OCI-LY3 (cell line): ENCODE results near the gene PDE6H.

ENCODE experiments used
- H2AFZ ChIP-seq: fragments of 200-600, 300-600 bp; shearing (Covaris generic); 2 replicates; pipeline ENCODE4 v1.6.0; 2014; ENCODE audit warnings: antibody characterized with exemption, low read depth, low read length
- H3K27ac ChIP-seq: fragments of 200-600, 300-600 bp; sonication (generic); 2 replicates; pipeline ENCODE4 v1.5.1; 2014; ENCODE audit warnings: mild to moderate bottlenecking, low read length, moderate library complexity, mixed read lengths
- H3K27me3 ChIP-seq: fragments of 200-600, 300-600 bp; sonication (generic); 2 replicates; pipeline ENCODE4 v1.6.1; 2014; ENCODE audit warnings: low read depth, low read length, mixed read lengths
- H3K36me3 ChIP-seq: fragments of 200-600, 300-600 bp; sonication (generic); replicated peaks from 2 replicates; pipeline ENCODE3; 2014; ENCODE audit warnings: low read depth, low read length, mixed read lengths
- H3K4me1 ChIP-seq: fragments of 300-600, 200-600 bp; sonication (generic); 2 replicates; pipeline ENCODE4 v1.6.1; 2014; ENCODE audit warnings: low read length, mixed read lengths
- H3K4me2 ChIP-seq: fragments of 200-600, 300-600 bp; sonication (generic); 2 replicates; pipeline ENCODE4 v1.6.1; 2014; ENCODE audit warnings: low read length, mixed read lengths
- H3K4me3 ChIP-seq: fragments of 300-600, 200-600 bp; sonication (generic); 2 replicates; pipeline ENCODE4 v1.5.1; 2014; ENCODE audit warnings: antibody characterized with exemption, mild to moderate bottlenecking, low read length, moderate library complexity
- H3K79me2 ChIP-seq: fragments of 300-600, 200-600 bp; shearing (Covaris generic); 2 replicates; pipeline ENCODE4 v1.6.1; 2014; ENCODE audit warnings: mild to moderate bottlenecking, low read length, mixed read lengths
- H3K9ac ChIP-seq: fragments of 300-600, 200-600 bp; shearing (Covaris generic); 2 replicates; pipeline ENCODE4 v1.6.0; 2014; ENCODE audit warnings: mild to moderate bottlenecking, low read length, moderate library complexity
- H3K9me3 ChIP-seq: fragments of 200-600, 300-600 bp; shearing (Covaris generic); 2 replicates; pipeline ENCODE4 v1.6.1; 2014; ENCODE audit warnings: low read length, mixed read lengths; ENCODE audit not compliant: insufficient read depth
- H4K20me1 ChIP-seq: fragments of 200-600, 300-600 bp; sonication (generic); 2 replicates; pipeline ENCODE4 v1.6.1; 2016; ENCODE audit warnings: low read length, mixed read lengths; ENCODE audit not compliant: insufficient read depth
- EZH2phosphoT487 ChIP-seq: fragments of 200-600 bp; shearing (Covaris generic); IDR thresholded peaks from 2 replicates; pipeline ENCODE4 v1.6.1; 2018; ENCODE audit warnings: antibody characterized with exemption, mixed run types, low read depth
- TF ChIP-seq, protein P1 (sequence below): fragments of 200-600, 300-600 bp; sonication (generic); IDR thresholded peaks from 2 replicates; pipeline ENCODE4 v1.5.1; 2014; ENCODE audit warnings: antibody characterized with exemption, low read length, low read depth

Gene PDE6H

DNA sequence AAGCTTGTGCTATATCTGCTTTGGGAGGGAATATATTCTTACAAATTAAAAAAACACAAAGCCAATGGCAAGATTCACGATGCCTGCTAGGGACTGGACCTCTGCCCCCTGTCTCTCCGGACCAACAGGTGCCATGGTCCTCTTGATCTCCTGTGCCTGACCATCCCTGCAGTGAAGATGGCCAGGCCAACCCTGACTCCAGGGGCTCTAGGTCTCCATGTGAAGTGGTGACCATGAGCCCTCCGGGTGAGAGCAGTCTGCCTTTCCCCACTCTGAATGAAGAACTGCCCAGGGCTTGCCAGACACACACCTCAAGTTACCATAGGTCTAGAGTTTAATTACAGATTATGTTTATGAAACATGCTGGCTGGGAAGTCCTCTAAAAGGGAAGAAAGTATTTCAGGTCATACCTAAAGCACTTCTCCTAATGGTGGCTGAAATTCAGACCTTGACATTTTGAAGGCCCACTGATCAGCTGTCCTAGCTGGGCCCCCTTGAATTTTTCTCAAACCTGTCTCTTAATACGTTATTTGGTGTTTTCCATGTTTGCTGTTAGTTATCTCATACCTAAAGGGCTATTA lies 12.8 kb upstream of the PDE6H start:
- Histone ChIP-seq H3K4me1 (peaks cover 65% of the 10 kb centered on the region), H3K9ac (peak overlapping the region; percentile 93), H3K79me2 (peaks cover 55% of the 10 kb centered on the region)

DNA sequence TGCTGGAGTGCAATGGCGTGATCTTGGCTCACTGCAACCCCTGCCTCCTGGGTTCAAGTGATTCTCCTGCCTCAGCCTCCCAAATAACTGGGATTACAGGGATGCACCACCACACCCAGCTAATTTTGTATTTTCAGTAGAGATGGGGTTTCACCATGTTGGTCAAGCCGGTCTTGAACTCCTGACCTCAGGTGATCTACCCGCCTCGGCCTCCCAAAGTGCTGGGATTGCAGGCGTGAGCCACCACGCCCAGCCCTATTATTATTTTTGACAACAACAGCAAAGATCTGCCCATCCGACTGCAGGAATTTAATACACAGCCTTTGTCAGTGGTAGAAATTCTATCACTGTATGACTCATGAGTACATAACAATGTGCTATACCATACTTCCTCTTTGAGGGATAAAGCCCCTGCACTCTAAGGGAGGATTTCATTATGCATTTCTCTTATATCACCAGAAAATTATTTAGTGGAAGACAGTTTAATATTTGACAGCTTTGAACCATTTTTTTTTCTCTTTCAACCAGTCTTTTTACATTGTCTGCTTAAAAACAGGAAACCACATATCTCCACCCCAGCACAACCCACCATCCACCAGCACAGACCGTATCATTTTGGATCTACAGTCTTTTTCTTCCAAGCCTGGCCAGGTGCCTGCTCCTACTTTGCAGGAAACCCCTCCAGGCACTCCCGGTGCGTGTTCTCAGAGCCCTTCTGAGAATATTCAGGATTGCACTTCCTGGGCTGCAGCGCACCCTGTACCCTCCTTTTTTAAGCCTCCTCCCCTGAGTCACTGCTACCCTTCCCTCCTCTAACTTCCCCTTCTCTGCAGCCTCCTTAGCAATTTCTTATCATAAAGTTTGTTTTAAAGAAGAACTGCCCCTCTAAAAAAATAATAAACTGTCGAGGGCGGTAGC lies 12.0 kb upstream of the PDE6H start:
- H3K4me2 ChIP-seq, result peak overlapping the region; percentile 96
- peaks cover 57% of the 10 kb centered on the region for H3K4me1 ChIP-seq
- TF ChIP-seq, protein P1, sequence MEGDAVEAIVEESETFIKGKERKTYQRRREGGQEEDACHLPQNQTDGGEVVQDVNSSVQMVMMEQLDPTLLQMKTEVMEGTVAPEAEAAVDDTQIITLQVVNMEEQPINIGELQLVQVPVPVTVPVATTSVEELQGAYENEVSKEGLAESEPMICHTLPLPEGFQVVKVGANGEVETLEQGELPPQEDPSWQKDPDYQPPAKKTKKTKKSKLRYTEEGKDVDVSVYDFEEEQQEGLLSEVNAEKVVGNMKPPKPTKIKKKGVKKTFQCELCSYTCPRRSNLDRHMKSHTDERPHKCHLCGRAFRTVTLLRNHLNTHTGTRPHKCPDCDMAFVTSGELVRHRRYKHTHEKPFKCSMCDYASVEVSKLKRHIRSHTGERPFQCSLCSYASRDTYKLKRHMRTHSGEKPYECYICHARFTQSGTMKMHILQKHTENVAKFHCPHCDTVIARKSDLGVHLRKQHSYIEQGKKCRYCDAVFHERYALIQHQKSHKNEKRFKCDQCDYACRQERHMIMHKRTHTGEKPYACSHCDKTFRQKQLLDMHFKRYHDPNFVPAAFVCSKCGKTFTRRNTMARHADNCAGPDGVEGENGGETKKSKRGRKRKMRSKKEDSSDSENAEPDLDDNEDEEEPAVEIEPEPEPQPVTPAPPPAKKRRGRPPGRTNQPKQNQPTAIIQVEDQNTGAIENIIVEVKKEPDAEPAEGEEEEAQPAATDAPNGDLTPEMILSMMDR, result no peak
- TF ChIP-seq EZH2phosphoT487, result no peak
- H3K36me3 ChIP-seq, result peaks cover 5% of the 10 kb centered on the region
- no peaks in the 10 kb centered on the region for H4K20me1 ChIP-seq
- H3K4me3 ChIP-seq, result peak overlapping the region; percentile 95
- H3K79me2 ChIP-seq, result peaks cover 47% of the 10 kb centered on the region
- peak overlapping the region; percentile 97 for H3K27ac ChIP-seq
- no peaks in the 10 kb centered on the region for H3K9me3 ChIP-seq
- H3K27me3 ChIP-seq, result no peaks in the 10 kb centered on the region
- peak overlapping the region; percentile 93 for H3K9ac ChIP-seq
- peak overlapping the region; percentile 12; the same call in 1 of the 2 replicates for H2AFZ ChIP-seq

More for the DNA sequence above, 12.8 kb upstream of the PDE6H start:
- H3K9me3 ChIP-seq, result no peaks in the 10 kb centered on the region
- H3K27me3 ChIP-seq, result no peaks in the 10 kb centered on the region
- no peak overlapping the region for H2AFZ ChIP-seq
- H3K4me2 ChIP-seq, result peak overlapping the region; percentile 96
- TF ChIP-seq EZH2phosphoT487, result no peak
- TF ChIP-seq, protein P1, result no peak
- H3K36me3 ChIP-seq, result peaks cover 5% of the 10 kb centered on the region
- H4K20me1 ChIP-seq, result no peaks in the 10 kb centered on the region
- peak overlapping the region; percentile 95 for H3K4me3 ChIP-seq
- H3K27ac ChIP-seq, result peak overlapping the region; percentile 97

DNA sequence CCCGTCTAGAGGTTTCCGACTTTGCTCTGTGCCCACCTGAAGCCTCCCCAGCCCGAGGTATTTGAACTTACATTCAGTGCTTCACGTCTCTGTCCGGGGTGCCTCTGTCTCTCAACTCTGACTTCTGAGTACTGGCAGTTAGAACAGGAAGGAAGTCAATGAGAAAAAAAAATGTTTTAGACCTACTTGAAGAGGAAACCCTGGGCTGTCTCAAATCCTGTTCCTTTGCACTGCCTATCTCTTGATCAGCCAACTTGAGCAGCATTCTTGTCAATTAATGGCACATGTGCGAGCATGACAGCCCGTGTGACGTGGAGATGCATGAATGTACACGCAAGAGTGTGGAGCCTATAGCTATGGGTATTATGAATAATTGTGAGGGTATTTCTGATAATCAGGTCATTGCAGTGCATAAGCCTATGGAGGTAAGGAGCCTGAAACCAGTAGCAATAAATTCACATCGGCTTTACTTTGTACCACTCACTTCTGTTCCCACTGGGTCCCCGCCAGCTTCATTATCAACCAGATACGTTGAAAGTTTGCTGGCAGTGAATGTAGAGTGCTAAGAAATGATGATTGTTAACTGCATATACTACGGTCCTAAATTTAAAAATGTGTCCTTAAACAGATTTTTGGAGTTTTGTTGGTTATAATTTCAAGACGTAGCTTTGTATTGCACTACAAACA lies 11.2 kb upstream of the PDE6H start, which contains the start of gene ARHGDIB:
Gene ARHGDIB (minus strand): TSS at position 136 of the 687 bp plus-strand sequence. CDS start 10,889 bp downstream, outside the sequence.
- peaks cover 47% of the 10 kb centered on the region for H3K79me2 ChIP-seq
- TF ChIP-seq EZH2phosphoT487, result no peak
- TF ChIP-seq, protein P1, result no peak
- peak within 1 kb of the TSS; percentile 96 for H3K4me2 ChIP-seq
- H3K4me3 ChIP-seq, result peak within 1 kb of the TSS; percentile 95
- H2AFZ ChIP-seq, result peak within 1 kb of the TSS; percentile 88
- H3K27me3 ChIP-seq, result no peaks in the 10 kb centered on the region
- H3K27ac ChIP-seq, result peak within 1 kb of the TSS; percentile 97
- H3K9me3 ChIP-seq, result no peaks in the 10 kb centered on the region
- H3K36me3 ChIP-seq, result peaks cover 5% of the 10 kb centered on the region
- peak within 1 kb of the TSS; percentile 93 for H3K9ac ChIP-seq
- H4K20me1 ChIP-seq, result no peaks in the 10 kb centered on the region
- H3K4me1 ChIP-seq, result peaks cover 49% of the 10 kb centered on the region
